Activated CD8-positive, alpha-beta memory T cell treated with anti-CD3 and anti-CD28 coated beads, Interleukin-2, amount 10 ng/mL, durations not matched to agents 7 days and 5 days (primary cell): ENCODE results near the gene UEVLD. TPM values are rescaled to one million over a fixed set of nuclear protein-coding genes. Genes with fewer than 3 reads are reported as not detected.

Experiments
- ATAC-seq: fragments of 150-1000 bp; cut with Tn5 transposase; one replicate; pipeline ENCODE4 v1.10.0; 2021; ENCODE audit warnings: moderate library complexity
- CTCF ChIA-PET: fragments of 350-600 bp; sonication (Branson Sonifier 250); formaldehyde crosslinking; loops from one replicate; lab custom pipeline; 2021; ENCODE audit warnings: antibody characterized with exemption; lab: Charles Lee
- DNase-seq: peaks from one replicate; pipeline ENCODE4 v3.0.0-alpha.2; 2020
- H3K27ac Mint-ChIP-seq: one replicate; pipeline ENCODE4 v1.8.0; 2021; ENCODE audit warnings: mild to moderate bottlenecking, mixed read lengths
- H3K27me3 Mint-ChIP-seq: one replicate; pipeline ENCODE4 v1.8.0; 2021; ENCODE audit warnings: mixed read lengths
- H3K36me3 Mint-ChIP-seq: one replicate; pipeline ENCODE4 v1.8.0; 2021; ENCODE audit warnings: mild to moderate bottlenecking, mixed read lengths
- H3K4me1 Mint-ChIP-seq: one replicate; pipeline ENCODE4 v1.8.0; 2021; ENCODE audit warnings: mixed read lengths
- H3K4me3 Mint-ChIP-seq: one replicate; pipeline ENCODE4 v1.8.0; 2021; ENCODE audit warnings: mild to moderate bottlenecking, moderate library complexity, mixed read lengths
- H3K9me3 Mint-ChIP-seq: one replicate; pipeline ENCODE4 v1.8.0; 2022; ENCODE audit warnings: low read depth, mixed read lengths
- total RNA-seq, 2 experiments: library from RNA; stranded (reverse); gene quantifications; one replicate each; pipeline ENCODE4 v1.2.3, GENCODE V29; 2021

UEVLD gene
- total RNA-seq, 2 experiments from 2014 or later: 17.2 to 23.3 TPM

DNA sequence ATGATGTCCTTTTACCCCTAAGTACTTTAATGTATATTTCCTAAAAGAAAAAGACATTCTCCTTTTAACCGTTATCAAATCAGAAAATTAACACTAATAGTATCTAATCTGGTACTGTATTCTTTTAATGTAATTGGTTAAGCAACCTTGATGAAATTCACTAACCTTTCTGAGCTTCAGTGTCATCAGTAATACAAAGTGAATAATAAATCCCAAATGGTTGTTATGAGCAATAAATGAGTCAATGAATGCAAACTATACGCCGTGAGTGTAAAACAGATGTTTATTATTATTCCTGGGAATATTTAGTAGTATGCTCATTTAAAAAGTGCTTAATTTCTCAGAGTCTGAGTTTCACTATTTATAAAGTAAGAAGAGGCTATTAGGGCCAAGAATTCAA, 21.5 kb downstream of the UEVLD start:
- H3K27ac Mint-ChIP-seq: no peak overlapping the region
- no peaks in the 10 kb centered on the region for H3K9me3 Mint-ChIP-seq
- no peak overlapping the region for H3K4me3 Mint-ChIP-seq
- no peaks in the 10 kb centered on the region for H3K4me1 Mint-ChIP-seq
- peaks cover 14% of the 10 kb centered on the region for H3K36me3 Mint-ChIP-seq
- CTCF ChIA-PET: interaction anchor here (1.4 to 1.5 kb wide), 2 partner anchors 155 to 197 kb away, joined by 3 to 4 read pairs; no protein-coding TSS in a partner anchor
- ATAC-seq (no peak), DNase-seq (no peak)
- H3K27me3 Mint-ChIP-seq: no peaks in the 10 kb centered on the region

DNA sequence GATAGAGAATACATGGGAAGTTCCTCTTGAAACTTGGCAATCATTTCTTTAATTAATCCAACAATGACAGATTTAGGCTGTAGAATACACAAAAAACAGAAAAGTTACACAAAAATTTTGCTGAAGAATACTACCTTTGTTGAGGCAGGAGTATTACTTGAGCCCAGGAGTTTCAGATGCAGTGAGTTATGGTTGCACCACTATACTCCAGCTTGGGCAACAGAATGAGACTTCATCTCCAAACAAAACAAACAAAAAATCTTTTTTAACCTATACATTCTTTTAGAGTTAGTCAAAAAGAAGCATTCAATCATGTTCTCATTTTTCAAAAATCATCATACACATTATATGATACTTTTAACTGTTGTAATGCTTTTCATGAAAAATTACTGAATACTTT, 22.1 kb downstream of the UEVLD start:
- Mint-ChIP-seq H3K27me3 (no peaks in the 10 kb centered on the region), H3K36me3 (peaks cover 13% of the 10 kb centered on the region), H3K4me1 (no peaks in the 10 kb centered on the region), H3K4me3 (no peak overlapping the region), H3K27ac (no peak overlapping the region), H3K9me3 (no peaks in the 10 kb centered on the region)
- DNase-seq (no peak), ATAC-seq (no peak)
- CTCF ChIA-PET: no interaction called here

DNA sequence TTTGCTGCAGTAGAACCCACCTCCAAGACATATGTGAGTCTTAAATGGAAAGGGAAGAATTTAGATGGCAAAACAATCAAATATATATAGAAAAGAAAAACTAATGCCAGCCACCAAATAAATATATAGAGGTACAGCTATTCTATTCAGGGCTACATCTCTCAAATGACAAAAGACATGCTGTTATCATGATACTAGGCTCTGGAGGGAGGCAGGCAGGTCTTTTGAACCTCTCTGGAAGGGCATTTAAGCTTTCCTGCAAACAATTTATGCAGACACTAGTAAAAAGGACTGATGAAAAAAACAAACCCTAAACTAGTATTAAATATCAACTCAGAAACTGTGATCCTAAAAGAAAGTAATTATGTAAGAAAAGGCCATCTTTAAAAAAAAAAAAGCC, 24.4 kb downstream of the UEVLD start:
- Mint-ChIP-seq H3K4me1 (no peaks in the 10 kb centered on the region), H3K36me3 (peaks cover 9% of the 10 kb centered on the region), H3K4me3 (no peak overlapping the region), H3K27ac (no peak overlapping the region), H3K27me3 (no peaks in the 10 kb centered on the region), H3K9me3 (no peaks in the 10 kb centered on the region)
- ATAC-seq: no peak
- CTCF ChIA-PET: interaction anchor here (0.8 to 1.4 kb wide), 5 partner anchors 9 to 158 kb away, joined by 3 to 4 read pairs (median 4); no protein-coding TSS in a partner anchor
- DNase-seq: no peak

DNA sequence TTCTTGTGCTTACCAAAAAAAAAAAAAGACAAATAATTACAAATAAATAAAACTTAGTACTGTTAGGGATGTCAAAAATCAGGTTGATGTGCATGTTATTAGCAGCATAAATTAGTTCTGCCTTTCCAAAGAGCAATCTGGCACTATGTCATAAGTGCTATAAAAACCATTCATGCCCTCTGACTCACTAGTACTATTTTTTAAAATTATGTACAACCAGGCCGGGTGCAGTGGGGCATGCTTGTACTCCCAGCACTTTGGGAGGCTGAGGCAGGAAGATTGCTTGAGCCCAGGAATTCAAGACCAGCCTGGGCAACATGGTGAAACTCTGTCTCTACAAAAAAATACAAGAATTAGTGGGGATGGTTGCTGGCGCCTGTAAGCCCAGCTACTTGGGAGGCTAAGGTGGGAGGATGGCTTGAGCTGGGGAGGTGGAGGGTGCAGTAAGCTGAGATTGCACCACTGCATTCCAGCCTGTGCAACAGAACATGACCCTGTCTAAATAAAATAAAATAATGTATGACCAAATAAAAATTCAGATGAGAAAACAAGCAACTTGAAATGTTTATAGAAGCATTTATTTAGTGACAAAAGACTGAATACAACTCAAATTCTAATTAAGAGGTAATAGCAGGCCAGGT, 25.3 kb downstream of the UEVLD start:
- no peak for DNase-seq
- no peak for ATAC-seq
- Mint-ChIP-seq H3K27me3 (no peaks in the 10 kb centered on the region), H3K36me3 (peaks cover 7% of the 10 kb centered on the region), H3K4me3 (no peak overlapping the region), H3K9me3 (no peaks in the 10 kb centered on the region), H3K4me1 (no peaks in the 10 kb centered on the region), H3K27ac (no peak overlapping the region)
- CTCF ChIA-PET: interaction anchor here (1.1 kb wide), 1 partner anchor 159 kb away, joined by 4 read pairs; no protein-coding TSS in a partner anchor

DNA sequence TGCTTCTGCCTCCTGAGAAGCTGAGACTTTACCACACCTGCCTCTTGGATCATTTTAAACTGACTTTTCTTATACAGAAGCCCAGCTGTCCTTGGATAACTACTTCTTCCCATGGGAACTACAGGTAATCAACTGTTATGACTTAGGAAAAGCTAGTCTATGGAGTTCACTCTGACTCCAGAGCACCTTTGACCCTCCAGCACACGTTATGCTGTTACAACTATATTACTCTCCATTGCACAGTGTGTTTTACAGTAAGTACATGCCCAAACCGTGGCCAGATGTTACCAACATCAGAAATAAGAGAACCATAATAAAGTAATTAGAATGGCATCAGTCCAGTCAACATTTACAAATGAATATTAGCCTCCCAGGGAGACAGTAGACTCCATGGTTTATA, 40.5 kb downstream of the UEVLD start:
- Mint-ChIP-seq H3K9me3 (no peaks in the 10 kb centered on the region), H3K4me1 (no peaks in the 10 kb centered on the region), H3K4me3 (no peak overlapping the region), H3K27ac (no peak overlapping the region), H3K36me3 (peaks cover 4% of the 10 kb centered on the region), H3K27me3 (no peaks in the 10 kb centered on the region)
- no peak for DNase-seq
- CTCF ChIA-PET: interaction anchor here (0.9 to 1.4 kb wide), 2 partner anchors 31 to 180 kb away, joined by 3 read pairs; no protein-coding TSS in a partner anchor
- ATAC-seq: no peak

DNA sequence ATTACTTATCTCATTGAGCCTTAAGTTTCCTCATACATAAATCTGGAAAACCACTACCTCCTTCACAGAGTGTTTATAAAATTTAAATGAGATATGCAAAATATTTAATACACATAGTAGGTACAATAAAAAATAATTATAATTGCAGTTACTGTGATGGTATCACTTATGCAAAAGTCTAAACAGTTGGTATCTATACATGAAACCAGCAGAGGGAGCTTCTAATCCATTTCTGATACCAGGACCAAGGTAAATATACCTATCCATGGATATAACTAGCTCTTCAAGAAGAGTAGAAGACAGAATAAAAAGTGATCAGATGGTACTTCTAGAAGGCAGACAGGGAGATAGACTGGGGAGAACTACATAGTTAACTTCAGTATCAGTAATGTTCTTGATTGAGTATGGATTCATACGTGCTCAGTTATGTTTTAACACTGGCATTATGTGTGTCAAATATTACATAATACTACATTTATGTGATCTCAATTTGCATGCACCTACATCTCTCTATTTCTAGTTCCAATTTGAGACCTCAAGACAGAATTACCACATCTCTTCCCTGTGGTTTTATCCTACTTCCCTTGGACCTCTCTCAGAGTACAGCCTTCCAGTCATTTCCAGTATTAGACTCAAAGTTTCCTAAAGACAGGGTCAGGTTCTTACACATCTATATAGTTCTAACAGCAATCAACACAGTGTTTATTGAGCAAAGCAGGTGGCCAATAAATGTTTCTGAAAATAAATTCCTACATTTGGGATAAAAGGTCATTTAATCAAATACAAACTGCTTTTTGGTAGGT, 48.1 kb downstream of the UEVLD start:
- Mint-ChIP-seq H3K27me3 (no peaks in the 10 kb centered on the region), H3K36me3 (peaks cover 6% of the 10 kb centered on the region), H3K4me3 (no peak overlapping the region), H3K4me1 (no peaks in the 10 kb centered on the region), H3K9me3 (no peaks in the 10 kb centered on the region), H3K27ac (no peak overlapping the region)
- DNase-seq (no peak), ATAC-seq (peak; percentile 55)
- CTCF ChIA-PET: interaction anchor here (0.7 to 2.9 kb wide), 26 partner anchors 10 to 425 kb away, joined by 3 to 44 read pairs (median 4); partner anchors contain the start of genes SPTY2D1, TMEM86A and TSG101

DNA sequence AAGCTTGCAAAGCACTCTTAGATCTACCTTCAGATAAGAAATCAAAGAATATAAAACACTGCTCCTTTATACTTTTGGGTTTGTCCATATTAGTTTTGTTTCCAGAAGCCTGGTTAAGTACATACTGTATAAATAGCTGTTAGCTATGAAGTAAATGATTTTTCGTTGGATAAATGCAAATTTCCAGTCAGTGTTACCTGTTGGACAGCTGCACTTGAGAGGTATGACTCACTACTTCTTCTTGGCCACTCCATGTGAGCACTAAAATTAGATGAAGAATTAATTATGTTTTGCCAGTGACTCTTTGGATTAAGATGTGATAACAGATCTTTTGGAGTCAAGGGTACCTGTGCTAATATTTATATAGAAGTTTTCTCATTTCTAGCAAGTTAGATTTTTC, 52.3 kb downstream of the UEVLD start:
- H3K27ac Mint-ChIP-seq: no peak overlapping the region
- CTCF ChIA-PET: interaction anchor here (3.5 kb wide), 1 partner anchor 9 kb away, joined by 8 read pairs; the partner anchor contains the start of gene TSG101
- no peaks in the 10 kb centered on the region for H3K9me3 Mint-ChIP-seq
- H3K4me1 Mint-ChIP-seq: no peaks in the 10 kb centered on the region
- peaks cover 7% of the 10 kb centered on the region for H3K36me3 Mint-ChIP-seq
- no peak overlapping the region for H3K4me3 Mint-ChIP-seq
- H3K27me3 Mint-ChIP-seq: no peaks in the 10 kb centered on the region
- DNase-seq: no peak
- ATAC-seq: no peak

DNA sequence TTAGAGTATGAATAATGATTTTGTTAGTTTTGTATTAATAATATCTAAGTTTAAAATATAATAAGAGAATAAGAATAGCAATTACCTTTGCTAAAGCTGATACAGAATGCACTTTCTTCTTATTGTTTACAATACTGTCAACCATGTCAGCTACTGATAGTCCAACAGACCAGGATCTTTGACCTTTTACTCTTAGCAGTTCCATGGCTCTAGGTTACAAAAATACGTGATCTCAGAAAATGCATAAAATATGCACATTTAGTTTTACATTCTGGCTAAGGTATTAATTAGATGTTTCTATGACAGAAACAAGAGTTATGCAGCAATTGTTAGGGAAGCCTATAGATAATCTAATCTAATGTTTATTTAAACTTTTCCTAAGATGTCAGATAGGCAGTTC, 54.3 kb downstream of the UEVLD start:
- Mint-ChIP-seq H3K9me3 (no peaks in the 10 kb centered on the region), H3K27me3 (no peaks in the 10 kb centered on the region), H3K27ac (no peak overlapping the region), H3K4me3 (no peak overlapping the region), H3K4me1 (peaks cover 4% of the 10 kb centered on the region), H3K36me3 (peaks cover 9% of the 10 kb centered on the region)
- no peak for ATAC-seq
- CTCF ChIA-PET: interaction anchor here (1.1 to 3.5 kb wide), 2 partner anchors 7 to 195 kb away, joined by 5 to 8 read pairs; partner anchors contain the start of gene TSG101
- no peak for DNase-seq

DNA sequence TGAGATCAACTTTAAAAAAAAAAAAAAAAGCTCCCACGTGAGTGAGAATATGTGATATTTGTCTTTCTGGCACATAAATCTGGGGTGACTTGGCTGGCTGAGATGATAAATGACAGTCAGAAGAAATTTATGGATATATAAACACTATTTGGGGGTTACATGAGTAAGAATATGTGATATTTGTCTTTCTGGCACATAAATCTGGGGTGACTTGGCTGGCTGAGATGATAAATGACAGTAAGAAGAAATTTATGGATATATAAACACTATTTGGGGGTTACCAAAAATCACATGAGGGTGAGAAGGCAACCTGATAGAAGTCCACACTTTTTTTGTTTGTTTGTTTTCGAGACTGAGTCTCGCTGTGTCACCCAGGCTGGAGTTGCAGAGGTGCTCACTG, 55.2 kb downstream of the UEVLD start:
- H3K36me3 Mint-ChIP-seq: peaks cover 10% of the 10 kb centered on the region
- ATAC-seq (no peak), DNase-seq (no peak)
- H3K27me3 Mint-ChIP-seq: no peaks in the 10 kb centered on the region
- H3K4me3 Mint-ChIP-seq: no peak overlapping the region
- no peak overlapping the region for H3K27ac Mint-ChIP-seq
- H3K9me3 Mint-ChIP-seq: no peaks in the 10 kb centered on the region
- peaks cover 8% of the 10 kb centered on the region for H3K4me1 Mint-ChIP-seq
- CTCF ChIA-PET: interaction anchor here (1.0 to 1.2 kb wide), 3 partner anchors 118 to 196 kb away, joined by 4 to 5 read pairs (median 5); no protein-coding TSS in a partner anchor

DNA sequence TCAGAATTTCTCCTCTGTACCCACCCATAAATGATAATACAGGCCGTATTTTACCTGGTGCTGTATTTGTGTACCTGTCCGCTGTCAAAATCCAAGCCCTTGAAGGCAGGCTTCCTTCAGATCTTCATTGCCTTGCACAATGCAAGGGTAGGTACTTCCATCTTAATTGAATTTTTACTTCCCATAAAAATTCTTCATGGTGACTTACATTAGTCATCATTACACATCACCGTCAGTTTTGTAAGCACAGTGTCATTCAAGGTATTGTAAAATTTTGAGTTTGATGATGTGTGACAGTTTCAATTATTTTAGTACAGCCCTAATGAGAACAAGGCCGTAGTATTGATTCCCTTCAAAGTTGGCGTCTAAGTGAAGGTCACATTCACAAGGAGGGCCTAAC, 61.0 kb downstream of the UEVLD start:
- no peak for ATAC-seq
- CTCF ChIA-PET: interaction anchor here (0.7 to 2.6 kb wide), 11 partner anchors 8 to 412 kb away, joined by 3 to 12 read pairs (median 5); partner anchors contain the start of gene SPTY2D1
- peaks cover 38% of the 10 kb centered on the region for H3K4me1 Mint-ChIP-seq
- peak overlapping the region; percentile 97 for H3K4me3 Mint-ChIP-seq
- H3K36me3 Mint-ChIP-seq: peaks cover 23% of the 10 kb centered on the region
- H3K9me3 Mint-ChIP-seq: no peaks in the 10 kb centered on the region
- DNase-seq: no peak
- peak overlapping the region; percentile 100 for H3K27ac Mint-ChIP-seq
- H3K27me3 Mint-ChIP-seq: peaks cover 3% of the 10 kb centered on the region

DNA sequence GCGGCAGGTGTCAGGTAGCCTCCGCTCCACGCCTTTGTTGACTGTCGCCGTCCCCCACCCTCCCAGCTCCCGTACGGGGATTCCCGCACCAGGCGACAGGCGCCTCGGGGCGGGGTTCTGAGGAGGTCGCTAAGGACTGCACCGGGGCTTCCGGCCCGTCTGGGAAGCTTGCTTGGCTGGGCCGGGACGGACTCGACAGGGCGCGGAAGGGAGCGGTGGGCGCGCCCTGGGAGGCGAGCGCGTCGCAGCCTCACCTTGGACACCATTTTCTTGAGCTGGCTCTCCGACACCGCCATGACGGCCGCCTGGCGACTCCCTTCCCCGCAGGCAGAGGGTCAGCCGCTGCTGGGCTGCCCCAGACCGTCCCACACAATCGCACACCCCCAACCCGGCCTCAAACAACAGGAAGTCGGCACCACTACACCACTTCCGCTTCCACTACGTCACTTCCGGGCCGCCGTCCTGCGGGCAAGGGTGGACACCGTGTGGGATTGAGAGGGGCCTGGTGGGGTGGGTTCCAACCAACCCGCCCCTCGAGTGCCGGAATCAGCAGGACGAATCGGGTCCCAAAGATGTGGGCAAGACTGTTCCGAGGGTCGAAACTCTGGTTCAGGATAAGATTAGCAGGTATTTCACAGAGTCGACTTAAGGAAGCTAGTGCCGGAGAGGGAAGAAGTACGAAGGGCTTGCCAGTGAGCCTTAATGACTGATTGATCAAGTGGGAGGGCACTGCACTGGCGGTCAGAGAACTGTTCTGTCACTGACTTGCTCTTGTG, 61.8 kb downstream of the UEVLD start, which contains the start of gene TSG101:
Gene TSG101 (minus strand): TSS at position 422 of the 776 bp plus-strand sequence. CDS start 126 bp downstream, at position 296.
- H3K27me3 Mint-ChIP-seq: peaks cover 3% of the 10 kb centered on the region
- H3K4me3 Mint-ChIP-seq: peak within 1 kb of the TSS; percentile 97
- CTCF ChIA-PET: interaction anchor here (0.7 to 4.5 kb wide), 17 partner anchors 9 to 513 kb away, joined by 3 to 25 read pairs (median 4); partner anchors contain the start of genes GTF2H1, HPS5, LDHA and SPTY2D1
- H3K27ac Mint-ChIP-seq: peak within 1 kb of the TSS; percentile 100
- peaks cover 28% of the 10 kb centered on the region for H3K36me3 Mint-ChIP-seq
- peak; percentile 89 for ATAC-seq
- peak; percentile 94 for DNase-seq
- no peaks in the 10 kb centered on the region for H3K9me3 Mint-ChIP-seq
- H3K4me1 Mint-ChIP-seq: peaks cover 38% of the 10 kb centered on the region

DNA sequence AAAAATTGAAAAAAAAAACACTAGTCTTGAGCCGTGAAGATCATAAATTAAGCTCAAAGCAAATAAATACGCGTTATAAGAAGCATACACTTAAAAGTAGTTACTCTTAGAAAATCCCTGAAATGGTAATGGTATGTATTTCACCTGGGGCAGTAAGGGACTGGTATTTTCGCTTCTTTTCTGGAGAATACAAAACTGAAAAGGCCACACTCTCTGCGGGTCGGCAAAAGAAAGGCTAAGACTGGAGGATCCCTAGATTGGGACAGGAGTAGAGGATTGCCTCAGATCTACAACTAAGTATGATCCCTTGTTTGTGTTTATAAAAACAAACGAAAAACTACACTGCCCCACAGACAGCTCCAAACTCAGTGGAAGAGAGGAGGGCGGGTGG, 62.4 kb downstream of the UEVLD start:
- Mint-ChIP-seq H3K9me3 (no peaks in the 10 kb centered on the region), H3K4me1 (peaks cover 38% of the 10 kb centered on the region), H3K27me3 (peaks cover 3% of the 10 kb centered on the region), H3K4me3 (peak overlapping the region; percentile 97), H3K27ac (peak overlapping the region; percentile 100), H3K36me3 (peaks cover 26% of the 10 kb centered on the region)
- no peak for ATAC-seq
- CTCF ChIA-PET: interaction anchor here (0.7 to 4.5 kb wide), 13 partner anchors 9 to 513 kb away, joined by 3 to 25 read pairs (median 4); partner anchors contain the start of genes GTF2H1, HPS5 and LDHA
- DNase-seq: no peak
